Superior temporal gyrus (tissue), 1 donor: ENCODE measurements around the gene TLL2.

Experiments used
- DNase-seq: peaks from one replicate; pipeline ENCODE4 v3.0.0-alpha.2; 2016; ENCODE audit errors: extremely low spot score

TLL2 gene

GRCh38 chr10:96395931-96396877 is 117.5 kb downstream of the TLL2 start:
- peak; percentile 89 for DNase-seq

DNA sequence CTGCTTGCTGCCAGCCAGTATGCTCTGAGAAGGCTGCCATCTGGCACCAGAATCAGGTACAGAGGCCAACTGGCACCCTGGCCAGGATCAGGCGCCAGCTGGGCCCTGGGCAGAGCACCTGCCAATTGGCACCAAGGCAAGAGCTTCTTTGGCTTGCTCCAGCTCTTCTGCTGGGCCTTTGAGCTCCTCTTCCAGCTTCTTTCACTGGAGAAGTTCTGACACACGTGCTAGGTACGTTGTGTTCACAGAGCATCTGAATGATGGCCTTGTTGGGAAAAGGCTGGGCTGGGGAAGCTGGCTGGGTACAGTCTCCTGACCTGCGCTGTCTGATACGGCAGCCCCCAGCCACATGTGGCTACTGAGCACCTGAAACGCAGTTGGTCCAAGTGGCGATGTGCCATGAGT is 123.3 kb downstream of the TLL2 start:
- DNase-seq, result peak; percentile 78

- DNase-seq, result no peak
Measured at GRCh38 chr10:96389785-96390184, 123.9 kb downstream of the TLL2 start.

GRCh38 chr10:96387601-96388000 is 126.1 kb downstream of the TLL2 start:
- DNase-seq, result no peak

DNA sequence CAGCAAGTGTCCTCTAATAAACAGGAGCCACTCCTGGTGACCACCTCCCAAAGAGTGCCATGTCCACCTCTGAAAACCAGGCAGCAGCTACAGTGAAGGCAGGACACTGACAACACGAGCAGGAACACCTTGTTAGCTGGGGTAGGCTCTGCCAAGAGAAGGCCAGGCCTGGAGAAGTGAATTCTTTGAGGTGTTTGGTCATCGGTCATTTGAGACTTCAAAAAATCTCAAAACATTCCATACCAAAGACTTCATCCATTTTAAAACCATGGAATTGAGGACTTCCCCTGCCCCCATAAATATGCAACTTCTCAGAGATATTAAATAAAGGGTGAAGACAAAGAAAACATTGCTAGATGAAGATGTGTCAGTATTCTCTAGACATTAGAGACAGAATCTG is 126.6 kb downstream of the TLL2 start:
- DNase-seq, result no peak

- DNase-seq, result no peak
Measured at GRCh38 chr10:96384506-96384905, 129.2 kb downstream of the TLL2 start.

GRCh38 chr10:96380821-96381220 is 132.9 kb downstream of the TLL2 start:
- no peak for DNase-seq

- no peak for DNase-seq
Measured at GRCh38 chr10:96379758-96380157, 134.0 kb downstream of the TLL2 start.

DNA sequence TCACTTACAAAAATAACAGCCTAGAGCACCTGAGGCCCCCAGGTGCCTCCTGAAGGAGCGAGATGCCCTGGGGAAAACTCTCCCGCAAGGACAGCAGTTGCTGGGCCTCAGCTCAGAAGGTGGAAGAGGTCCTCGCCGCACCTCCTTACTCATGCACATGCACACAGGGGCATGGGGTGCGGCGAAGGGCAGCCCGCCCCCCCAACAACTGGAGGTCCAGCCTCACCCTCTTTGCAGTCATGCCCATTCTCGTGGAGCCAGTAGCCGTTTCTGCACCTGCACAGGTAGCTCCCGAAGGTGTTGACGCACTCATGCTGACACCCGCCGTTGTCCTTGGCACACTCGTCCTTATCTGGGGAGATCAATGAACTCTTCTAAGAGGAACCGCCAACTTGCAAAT is 135.0 kb downstream of the TLL2 start:
- DNase-seq, result no peak

DNA sequence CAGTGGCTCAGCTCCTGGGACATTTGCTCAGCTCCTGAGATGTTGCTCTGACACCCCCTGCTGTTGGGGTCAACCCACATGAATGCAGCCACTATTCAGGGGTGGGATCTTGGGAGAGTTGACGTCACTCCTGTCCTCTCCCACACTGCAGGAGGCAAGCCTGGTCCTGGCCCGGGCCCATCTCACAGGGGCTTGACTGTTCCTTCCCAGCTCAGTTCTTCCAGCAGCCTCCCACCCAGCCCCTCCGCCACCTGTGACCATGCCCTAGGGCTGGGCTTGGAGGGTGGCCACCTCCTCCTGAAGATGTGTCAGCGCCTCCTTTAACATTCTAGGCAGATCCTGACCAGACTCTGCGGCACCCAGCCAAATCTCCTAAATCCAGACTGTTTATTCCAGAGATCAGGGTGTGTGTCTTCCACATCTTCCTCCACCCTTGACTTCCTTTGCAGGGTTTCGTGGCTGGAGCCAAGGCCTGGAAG is 135.9 kb downstream of the TLL2 start:
- DNase-seq, result no peak

GRCh38 chr10:96376483-96376882 is 137.2 kb downstream of the TLL2 start:
- DNase-seq, result no peak

DNA sequence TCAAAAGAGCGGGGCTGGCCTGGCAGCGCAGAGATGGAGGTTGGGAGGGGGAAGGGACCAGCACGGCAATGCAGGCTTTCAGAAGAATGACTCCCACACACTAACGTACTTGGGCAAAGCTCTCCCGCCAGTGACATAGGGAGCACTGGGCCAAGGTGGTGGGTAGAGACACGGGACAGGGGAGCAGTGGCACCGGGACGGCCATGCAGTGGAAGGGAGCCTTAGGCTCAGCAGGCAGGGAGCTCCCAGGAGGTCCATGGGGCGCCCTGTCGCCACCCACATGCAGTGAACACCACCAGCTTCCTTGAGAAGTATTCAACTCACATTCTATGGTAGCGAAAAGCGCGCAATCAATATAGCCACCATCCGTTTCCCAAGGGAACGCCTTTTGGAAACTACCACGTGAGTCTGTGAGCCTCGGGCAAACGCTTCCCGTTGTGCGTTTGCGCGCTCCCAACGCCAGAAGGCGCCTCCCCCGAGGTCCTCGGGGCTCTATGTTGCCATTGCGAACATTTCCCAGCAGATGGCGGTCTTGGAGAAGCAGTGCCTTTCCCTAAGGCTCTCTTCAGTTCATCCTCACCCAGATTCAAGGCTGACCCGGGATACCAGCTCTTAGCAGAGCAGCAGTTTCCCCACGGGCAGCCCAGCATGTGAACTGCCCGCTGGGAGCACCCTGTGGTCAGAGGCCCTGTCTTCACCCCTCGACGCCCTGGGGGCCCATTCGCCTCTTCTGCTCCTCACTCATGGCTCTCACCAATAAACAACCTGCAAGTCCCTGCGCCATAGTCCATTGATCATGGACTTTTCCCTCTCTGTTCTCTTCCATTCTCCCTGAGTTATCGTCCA is 138.5 kb downstream of the TLL2 start:
- DNase-seq, result peak; percentile 98

- DNase-seq, result no peak
Measured at GRCh38 chr10:96374639-96374984, 139.1 kb downstream of the TLL2 start.

- DNase-seq, result no peak
Measured at GRCh38 chr10:96374004-96374403, 139.7 kb downstream of the TLL2 start.

DNA sequence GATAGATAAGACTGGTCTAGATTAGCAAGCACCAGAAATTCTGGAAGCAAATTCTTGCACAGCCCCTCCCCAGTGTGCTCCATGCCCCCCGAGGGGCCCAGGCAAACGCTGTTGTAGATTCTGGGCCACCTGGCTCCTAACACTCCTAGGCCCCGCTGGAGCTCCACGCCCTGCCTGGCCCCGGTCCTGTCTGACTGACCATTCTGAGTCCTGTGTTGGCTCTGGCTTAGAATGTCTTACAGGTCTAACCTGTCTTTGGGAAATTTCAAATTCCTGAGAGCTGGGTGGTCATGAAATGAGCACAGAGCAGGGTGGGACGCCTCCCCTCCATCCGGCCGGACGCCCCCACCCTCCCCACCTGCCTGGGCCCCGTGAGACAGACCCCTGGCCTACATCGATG is 142.4 kb downstream of the TLL2 start:
- no peak for DNase-seq

GRCh38 chr10:96370584-96371157 is 143.1 kb downstream of the TLL2 start:
- peak; percentile 83 for DNase-seq

- DNase-seq, result no peak
Measured at GRCh38 chr10:96369890-96370583, 143.7 kb downstream of the TLL2 start.

DNA sequence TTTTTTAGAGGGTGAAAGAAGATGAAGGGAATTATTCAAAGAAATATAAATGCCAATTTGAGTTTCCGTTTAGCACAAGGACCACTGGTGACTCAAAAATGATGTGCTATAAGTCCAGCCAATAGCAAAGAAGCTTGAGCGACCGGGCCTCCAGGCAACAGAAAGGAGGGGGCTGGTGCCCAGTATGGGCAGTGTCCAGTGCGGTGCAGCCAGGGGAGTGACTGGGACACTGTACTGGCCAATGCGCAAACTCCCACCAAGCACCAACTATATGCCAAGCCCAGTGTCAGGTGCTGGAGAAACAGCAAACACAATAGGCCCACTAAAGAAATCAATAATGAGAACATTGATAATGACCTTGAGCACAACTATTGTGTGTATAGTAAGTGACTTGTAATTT is 144.8 kb downstream of the TLL2 start:
- no peak for DNase-seq

DNA sequence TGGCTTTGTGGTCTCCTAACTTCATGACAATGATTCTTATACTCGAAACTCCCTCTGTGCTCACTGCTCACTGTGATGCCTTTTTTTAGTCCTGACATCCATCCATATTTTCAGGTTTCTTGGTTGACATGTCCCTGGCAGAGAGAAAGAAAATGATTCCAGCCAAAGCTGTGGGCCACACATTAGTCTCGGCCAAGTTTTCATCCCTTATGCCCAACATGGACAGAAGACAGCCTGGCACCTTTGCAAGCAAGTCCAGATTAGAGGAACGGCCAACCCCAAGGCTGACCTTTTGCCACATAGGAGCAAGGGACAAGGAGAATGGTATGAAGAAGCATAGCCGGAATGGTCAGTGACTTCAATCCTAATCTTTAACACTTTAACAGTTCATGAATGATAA is 146.3 kb downstream of the TLL2 start:
- DNase-seq, result no peak

DNA sequence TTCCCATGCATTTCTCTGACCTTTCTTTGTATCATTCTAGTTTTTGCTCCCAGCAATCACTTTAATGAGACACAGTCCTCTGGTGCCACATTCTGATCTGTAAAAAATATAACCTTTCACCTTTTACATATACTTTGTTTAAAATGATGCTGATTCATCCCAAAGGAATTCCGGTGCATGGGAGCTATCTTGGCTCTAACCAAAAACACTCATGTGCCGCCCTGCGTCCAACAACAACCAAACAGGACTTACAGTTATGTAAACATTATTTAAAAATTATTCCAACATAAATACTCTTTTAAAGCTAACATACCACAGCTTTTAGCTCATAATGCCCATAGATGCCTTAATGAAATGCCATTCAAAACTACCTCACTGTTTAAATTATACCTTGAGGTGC is 147.2 kb downstream of the TLL2 start:
- DNase-seq, result no peak

GRCh38 chr10:96365571-96365970 is 148.2 kb downstream of the TLL2 start:
- peak; percentile 74 for DNase-seq

- no peak for DNase-seq
Measured at GRCh38 chr10:96360766-96361165, 153.0 kb downstream of the TLL2 start.
